GDM1 (cell line): Measurements from ENCODE around the gene POLR2E.

ENCODE experiments used
- DNase-seq: peaks from one replicate; lab custom pipeline; 2025; lab: John Stamatoyannopoulos, UW

POLR2E gene

GRCh38 chr19:1110809-1111640, 15.8 kb upstream of the POLR2E start:
- DNase-seq: no peak

GRCh38 chr19:1109697-1110671, 14.8 kb upstream of the POLR2E start:
- no peak for DNase-seq

DNA sequence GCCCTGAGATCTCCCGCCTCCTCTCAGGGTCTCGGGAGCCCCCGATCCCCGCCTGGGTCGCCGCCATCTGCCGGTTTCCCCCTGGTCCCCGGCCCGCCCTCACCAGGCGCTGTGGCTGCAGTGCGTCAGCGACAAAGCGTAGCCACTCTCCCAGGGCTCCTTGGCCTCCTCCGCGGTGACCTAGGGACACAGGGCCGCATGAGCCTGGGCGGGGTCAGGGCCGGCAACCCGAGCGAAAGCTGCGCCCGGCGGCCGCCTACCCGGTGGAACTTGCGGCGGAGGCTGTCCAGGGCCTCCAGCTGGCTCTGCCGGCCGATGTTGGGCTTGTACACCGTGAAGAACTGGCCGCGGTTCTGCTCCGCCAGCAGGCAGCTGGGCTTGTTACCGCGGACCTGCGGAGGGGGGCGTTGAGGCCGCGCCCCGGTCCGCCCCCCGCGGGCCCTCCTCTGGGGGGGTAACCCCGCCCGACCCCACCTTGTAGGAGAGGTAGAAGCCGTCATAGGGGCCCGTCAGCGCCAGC, 13.9 kb upstream of the POLR2E start:
- no peak for DNase-seq

- no peak for DNase-seq
Observed at GRCh38 chr19:1108291-1109031, 13.3 kb upstream of the POLR2E start.

DNA sequence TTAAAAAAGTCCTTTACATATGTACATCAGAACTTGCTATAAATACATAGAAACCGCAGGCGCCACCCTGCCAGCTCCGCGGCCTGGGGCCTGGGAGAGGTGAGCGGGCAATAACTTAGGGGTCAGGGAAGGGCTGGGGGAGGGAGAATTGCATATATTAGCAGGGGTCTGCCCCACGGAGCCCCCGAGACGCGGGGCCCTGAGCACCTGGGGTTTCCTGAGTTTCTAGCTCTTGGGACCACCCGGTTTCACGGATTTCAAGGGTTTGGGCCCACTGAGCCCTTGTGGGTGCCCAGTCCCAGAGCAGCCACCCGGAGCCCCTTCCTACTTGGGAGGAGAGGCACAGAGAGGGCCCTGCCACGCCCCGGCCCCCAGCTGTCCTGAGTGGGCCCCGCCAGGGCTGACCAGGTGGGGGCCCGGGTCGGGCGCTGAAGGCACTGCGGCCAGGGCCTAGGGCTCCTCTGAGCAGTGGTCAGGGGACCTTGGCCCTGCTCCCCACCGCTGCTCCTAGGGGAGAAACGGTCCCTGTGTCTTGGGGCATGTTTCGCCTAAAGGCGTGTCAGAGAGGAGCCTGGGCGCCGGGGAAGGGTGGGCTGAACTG, 12.6 kb upstream of the POLR2E start:
- no peak for DNase-seq

- no peak for DNase-seq
Observed at GRCh38 chr19:1106841-1107660, 11.9 kb upstream of the POLR2E start.

GRCh38 chr19:1105873-1106840, 11.0 kb upstream of the POLR2E start:
- no peak for DNase-seq

DNA sequence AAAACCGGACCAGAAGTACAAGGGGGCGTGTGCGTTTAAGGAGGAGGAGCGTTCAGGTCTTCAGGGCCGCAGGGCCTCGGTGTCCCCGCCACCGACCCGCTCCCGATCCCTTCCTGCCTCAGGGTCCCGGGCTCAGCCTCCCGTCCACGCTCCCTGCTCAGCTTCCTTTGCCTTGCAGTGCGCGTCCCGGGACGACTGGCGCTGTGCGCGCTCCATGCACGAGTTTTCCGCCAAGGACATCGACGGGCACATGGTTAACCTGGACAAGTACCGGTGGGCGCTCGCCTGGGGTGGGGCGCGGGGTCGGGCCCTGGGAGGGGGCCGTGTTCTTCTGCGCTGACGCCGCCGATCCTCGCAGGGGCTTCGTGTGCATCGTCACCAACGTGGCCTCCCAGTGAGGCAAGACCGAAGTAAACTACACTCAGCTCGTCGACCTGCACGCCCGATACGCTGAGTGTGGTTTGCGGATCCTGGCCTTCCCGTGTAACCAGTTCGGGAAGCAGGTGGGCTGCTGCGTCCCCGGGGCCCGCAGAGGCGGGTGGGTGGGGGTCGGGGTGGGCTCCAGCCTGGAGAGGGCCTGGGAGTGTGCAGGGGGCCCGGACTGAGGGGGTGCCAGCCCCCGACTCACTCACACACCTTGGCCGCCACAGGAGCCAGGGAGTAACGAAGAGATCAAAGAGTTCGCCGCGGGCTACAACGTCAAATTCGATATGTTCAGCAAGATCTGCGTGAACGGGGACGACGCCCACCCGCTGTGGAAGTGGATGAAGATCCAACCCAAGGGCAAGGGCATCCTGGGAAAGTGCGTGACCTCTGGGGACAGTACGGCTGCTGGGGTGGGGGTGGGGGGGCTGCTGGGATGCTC, 10.1 kb upstream of the POLR2E start:
- no peak for DNase-seq

- DNase-seq: peak; percentile 32
Observed at GRCh38 chr19:1104311-1105007, 9.3 kb upstream of the POLR2E start.

GRCh38 chr19:1103708-1104310, 8.6 kb upstream of the POLR2E start, which contains the start of gene GPX4:
Gene GPX4, plus strand, starts transcription at chr19:1103994. Its CDS starts 50 bp downstream, at chr19:1104044.
- peak; percentile 99 for DNase-seq

DNA sequence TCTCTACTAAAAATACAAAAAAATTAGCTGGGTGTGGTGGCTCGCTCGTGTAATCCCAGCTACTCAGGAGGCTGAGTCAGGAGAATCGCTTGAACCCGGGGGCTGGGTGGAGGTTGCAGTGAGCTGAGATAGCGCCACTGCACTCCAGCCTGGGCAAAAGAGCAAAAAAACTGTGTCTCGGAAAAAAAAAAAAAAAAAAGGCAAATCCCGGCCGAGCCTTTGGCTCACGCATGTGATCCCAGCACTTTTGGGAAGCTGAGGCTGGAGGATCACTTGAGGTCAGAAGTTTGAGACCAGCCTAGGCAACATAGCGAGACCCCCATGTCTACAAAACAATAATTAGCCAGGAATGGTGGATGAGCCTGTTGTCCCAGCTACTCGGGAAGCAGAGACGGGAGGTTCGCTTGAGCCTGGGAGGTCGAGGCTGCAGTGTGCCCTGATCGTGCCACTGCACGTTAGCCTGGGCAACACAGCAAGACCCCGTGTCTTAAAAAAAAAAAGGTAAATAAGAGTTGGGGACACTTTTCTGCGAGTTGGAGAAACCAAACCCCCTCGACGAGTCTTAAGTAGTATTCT, 8.0 kb upstream of the POLR2E start:
- DNase-seq: no peak

DNA sequence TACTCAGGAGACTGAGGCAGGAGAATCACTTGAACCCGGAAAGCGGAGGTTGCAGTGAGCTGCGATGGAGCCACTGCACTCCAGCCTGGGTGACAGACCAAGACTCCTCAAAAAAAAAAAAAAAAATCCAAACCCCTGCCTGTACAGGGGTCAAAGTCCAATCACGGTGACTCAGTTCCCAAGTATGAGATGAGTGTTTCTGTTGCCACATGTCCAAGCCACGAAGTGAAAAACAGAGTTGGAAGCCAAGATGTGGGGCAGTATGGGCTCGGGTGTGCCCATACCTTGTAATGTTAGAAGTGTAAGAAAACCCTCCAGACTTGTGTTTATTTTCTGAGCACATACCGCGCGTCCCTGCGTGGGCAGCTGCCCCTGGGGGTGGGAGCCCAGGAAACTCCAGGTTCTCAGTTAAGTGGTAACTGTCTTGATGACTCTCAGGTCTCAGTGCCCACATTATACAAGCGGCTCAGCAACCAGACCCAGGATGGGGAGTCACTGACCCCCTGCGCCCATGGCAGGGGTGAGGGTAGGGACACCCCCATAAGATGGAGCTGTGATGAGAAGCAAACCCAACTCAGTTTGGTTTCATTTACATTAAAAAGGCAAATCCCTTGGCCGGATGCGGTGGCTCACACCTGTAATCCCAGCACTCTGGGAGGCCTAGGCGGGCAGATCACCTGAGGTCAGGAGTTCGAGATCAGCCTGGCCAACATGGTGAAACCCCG, 7.4 kb upstream of the POLR2E start:
- DNase-seq: no peak

DNA sequence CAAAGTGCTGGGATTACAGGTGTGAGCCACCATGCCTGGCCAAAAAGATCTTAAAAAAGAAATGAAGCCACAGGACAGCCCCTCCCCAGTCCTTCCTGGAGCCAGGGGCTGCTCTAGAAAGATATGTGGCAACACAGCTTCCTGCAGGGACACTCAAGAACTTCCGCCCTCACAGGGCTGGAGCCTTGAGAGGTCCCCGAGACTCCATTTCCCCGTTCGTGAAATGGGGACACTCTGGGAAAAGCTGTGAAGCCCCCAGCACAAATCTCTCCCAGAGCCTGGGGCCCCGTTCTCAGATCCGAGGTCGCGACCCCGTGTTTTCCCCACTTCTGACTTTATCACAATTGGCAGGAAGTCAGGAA, 6.1 kb upstream of the POLR2E start:
- DNase-seq: peak; percentile 68

- no peak for DNase-seq
Observed at GRCh38 chr19:1098177-1099051, 3.2 kb upstream of the POLR2E start.

DNA sequence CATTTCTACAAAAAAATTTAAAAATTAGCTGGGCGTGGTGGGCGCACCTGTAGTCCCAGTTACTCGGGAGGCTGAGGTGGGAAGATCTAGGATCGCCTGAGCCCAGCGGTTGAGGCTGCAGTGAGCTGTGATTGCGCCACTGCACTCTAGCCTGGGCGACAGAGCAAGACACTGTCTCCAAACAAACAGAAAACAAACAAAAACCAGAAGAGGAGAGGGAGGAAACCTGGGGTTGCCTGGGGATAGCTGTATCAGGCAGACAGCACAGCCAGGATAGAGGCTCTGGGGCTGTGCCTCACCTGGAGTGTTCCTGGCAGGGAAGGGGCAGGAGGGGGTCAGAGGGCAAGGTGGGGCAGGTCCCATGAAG, 2.6 kb upstream of the POLR2E start:
- DNase-seq: no peak

- no peak for DNase-seq
Observed at GRCh38 chr19:1094655-1094977, 559 bp downstream of the POLR2E start.
